HG03025 (cell line): ENCODE data around the gene LRMDA.

Experiments used
- ATAC-seq: cut with Tn5 transposase; IDR thresholded peaks from one replicate; pipeline ENCODE4 v1.9.1; 2021; ENCODE audit warnings: mild to moderate bottlenecking, moderate library complexity; ENCODE audit not compliant: unreplicated experiment, low FRiP score

Gene LRMDA

GRCh38 chr10:76454506-76455140, 1023.2 kb downstream of the LRMDA start:
- no peak for ATAC-seq

GRCh38 chr10:76456197-76456596, 1024.8 kb downstream of the LRMDA start:
- ATAC-seq, result no peak

GRCh38 chr10:76459016-76459730, 1027.7 kb downstream of the LRMDA start:
- no peak for ATAC-seq

GRCh38 chr10:76461024-76461423, 1029.6 kb downstream of the LRMDA start:
- no peak for ATAC-seq

GRCh38 chr10:76463111-76463510, 1031.7 kb downstream of the LRMDA start:
- ATAC-seq, result no peak

GRCh38 chr10:76466836-76467503, 1035.5 kb downstream of the LRMDA start:
- ATAC-seq, result no peak

DNA sequence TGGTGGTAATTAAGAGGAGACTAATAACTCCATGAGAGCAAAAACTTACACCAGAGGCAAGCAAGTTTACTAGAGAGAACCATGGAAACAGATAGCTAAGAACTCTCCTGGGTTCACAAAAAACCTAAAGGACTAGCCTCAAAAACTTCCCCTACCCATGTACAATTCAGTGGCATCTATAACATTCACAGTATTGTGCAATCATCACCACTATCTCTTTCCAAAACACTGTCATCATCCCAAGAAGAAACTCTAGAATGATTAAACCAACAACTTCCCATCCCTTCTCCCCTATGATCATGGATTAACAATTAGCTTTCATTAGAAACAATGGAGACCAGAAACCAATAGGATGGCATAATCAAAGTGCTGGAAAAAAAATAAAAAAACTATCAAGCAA, 1038.3 kb downstream of the LRMDA start:
- ATAC-seq, result no peak

- no peak for ATAC-seq
These were observed 1047.8 kb downstream of the LRMDA start for GRCh38 chr10:76479103-76479790.

- no peak for ATAC-seq
These were observed 1049.8 kb downstream of the LRMDA start for GRCh38 chr10:76481178-76481577.

GRCh38 chr10:76487582-76487981, 1056.2 kb downstream of the LRMDA start:
- no peak for ATAC-seq

GRCh38 chr10:76488602-76489001, 1057.2 kb downstream of the LRMDA start:
- ATAC-seq, result no peak

DNA sequence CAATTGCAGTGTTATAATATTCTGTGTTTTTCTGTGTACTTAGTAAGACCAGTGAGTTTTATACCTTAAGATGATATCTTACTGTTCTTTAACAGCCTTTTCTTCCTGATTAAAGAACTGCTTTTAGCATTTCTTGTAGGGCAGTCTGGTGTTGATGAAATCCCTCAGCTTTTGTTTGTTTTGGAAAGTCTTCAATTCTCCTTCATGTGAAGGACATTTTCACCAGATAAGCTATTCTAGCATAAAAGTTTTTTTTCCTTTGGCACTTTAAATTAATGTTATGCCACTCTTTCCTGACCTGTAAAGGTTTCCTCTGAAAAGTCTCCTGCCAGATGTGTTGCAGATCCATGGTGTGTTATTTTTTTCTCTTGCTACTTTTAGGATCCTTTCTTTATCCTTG, 1059.8 kb downstream of the LRMDA start:
- ATAC-seq, result no peak

DNA sequence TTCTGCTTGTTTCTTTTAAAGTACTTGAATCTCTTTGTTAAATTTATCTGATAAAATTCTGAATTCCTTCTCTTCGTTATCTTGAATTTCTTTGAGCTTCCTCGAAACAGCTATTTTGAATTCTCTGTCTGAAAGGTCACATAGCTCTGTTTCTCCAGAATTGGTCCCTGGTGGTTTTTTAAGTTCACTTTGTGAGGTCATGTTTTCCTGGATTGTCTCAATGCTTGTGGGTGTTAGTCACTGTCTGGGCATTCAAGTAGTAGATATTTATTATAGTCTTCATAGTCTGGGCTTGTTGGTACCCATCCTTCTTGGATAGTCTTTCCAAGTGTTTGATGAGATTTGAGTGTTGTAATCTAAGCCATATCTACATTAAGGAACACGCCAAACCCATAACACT, 1060.6 kb downstream of the LRMDA start:
- no peak for ATAC-seq

GRCh38 chr10:76492678-76493472, 1061.5 kb downstream of the LRMDA start:
- ATAC-seq, result no peak

DNA sequence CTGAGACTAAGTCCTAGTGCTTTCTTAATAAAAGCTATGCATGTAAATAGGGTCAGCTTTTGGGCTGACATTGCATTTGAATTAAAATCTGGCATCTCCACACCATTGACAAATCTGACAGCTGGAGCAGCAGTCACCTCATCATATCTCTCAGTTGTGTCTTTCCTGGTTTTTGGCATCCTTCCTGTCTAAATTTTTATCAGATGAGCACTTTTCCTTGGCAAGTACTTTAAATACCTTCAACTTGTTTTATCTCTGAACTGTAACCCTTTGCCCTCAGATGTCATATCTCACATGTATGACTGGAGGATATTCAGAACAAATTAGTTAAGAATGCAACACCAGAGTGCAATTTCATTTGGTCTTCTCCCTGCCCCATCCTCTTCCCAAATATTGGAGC, 1066.2 kb downstream of the LRMDA start:
- ATAC-seq, result no peak

DNA sequence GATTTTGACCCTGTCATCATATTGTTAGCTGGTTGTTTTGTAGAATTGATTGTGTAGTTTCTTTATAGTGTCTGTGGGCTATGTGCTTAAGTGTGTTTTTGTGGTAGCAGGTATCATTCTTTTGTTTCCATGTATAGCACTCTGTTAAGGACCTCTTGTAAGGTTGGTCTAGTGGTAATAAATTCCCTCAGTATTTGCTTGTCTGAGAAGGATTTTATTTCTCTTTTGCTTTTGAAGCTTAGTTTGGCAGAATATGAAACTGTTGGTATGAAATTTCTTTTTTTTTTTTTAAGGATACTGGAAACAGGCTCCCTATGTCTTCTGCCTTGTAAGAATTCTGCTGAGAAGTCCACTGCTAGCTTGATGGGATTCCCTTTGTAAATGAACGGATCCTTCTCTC, 1073.4 kb downstream of the LRMDA start:
- no peak for ATAC-seq

- ATAC-seq, result no peak
These were observed 1078.0 kb downstream of the LRMDA start for GRCh38 chr10:76509446-76509845.

GRCh38 chr10:76514321-76514720, 1082.9 kb downstream of the LRMDA start:
- ATAC-seq, result no peak

DNA sequence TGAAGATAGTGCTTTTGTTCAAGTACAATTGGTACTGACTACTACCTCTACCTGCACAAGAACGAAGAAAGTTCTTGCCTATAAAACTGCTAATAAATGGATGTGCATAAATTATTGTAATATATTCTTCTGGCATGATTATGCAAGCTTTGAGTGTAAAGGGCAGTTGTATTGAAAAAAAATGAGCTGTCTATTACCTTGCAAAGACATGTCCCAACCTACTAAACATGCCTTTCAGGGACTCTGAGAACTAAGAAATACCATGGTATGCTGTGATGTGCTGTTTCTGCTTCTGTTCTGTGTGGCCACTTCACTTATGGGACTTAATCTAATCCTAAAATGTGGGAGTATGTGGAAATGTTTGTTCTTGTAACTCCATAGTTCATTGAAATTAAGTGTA, 1083.4 kb downstream of the LRMDA start:
- no peak for ATAC-seq

DNA sequence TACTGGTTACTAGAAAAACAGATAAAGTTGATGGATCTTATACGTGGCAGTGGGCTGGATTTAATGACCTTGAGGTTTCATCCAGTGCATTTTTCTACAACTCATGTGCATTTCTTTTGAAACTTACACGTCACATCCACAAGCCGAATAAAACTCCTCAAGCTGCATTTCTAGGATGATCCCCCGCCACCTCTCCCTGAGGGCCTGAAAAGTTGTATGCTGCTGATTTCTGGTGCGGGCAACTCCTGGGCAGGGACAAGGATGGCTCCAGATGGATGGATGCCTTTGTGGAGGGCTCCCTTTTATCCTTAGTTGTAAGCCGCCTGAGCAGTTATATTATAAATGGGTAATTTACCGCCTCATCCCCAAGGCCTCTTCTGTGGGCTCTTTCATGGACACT, 1091.1 kb downstream of the LRMDA start:
- no peak for ATAC-seq
